K562 (cell line): ENCODE data around the gene OTOA. TPM values are rescaled to one million over a fixed set of nuclear protein-coding genes. Genes with fewer than 3 reads are reported as not detected.

Experiments
- ATAC-seq: fragments of 200-7000 bp; cut with Tn5 transposase; 3 replicates; pipeline ENCODE4 v1.9.1; 2020; ENCODE audit warnings: moderate library complexity
- BruUV-seq: library from RNA; stranded (reverse); fragments of 400-500 nt; replicated peaks from 2 replicates; lab custom pipeline; 2021; lab: Mats Ljungman, UMichigan
- CTCF ChIA-PET: fragments of 300-600 bp; formaldehyde crosslinking; extraction: SDS; loops from one replicate; lab custom pipeline; 2021; ENCODE audit warnings: low intra/inter-chr PET ratio; lab: Yijun Ruan, JAX
- POLR2A ChIA-PET: fragments of 300-600, 350-650 bp; sonication (Branson Sonifier 250); formaldehyde crosslinking; extraction: SDS; loops from one replicate; lab custom pipeline; 2021; ENCODE audit warnings: antibody characterized with exemption, inconsistent platforms; lab: Yijun Ruan, JAX
- DNase-seq, 4 experiments: peaks; one replicate each; pipeline versions ENCODE4 v3.0.0 to v3.0.0-alpha.2; 2011 to 2018; ENCODE audit warnings: low spot score in 3 of 4, mixed read lengths in 3 of 4; ENCODE audit errors: extremely low read depth in 1 of 4
- FAIRE-seq: peaks from 2 replicates; lab custom pipeline; 2011; peaks lifted over from hg19 to GRCh38; lab: Jason Lieb, UNC
- H2AFZ ChIP-seq: 2 replicates; pipeline ENCODE4 v1.6.0; 2011; ENCODE audit warnings: low read depth, low read length, control low read depth, inconsistent platforms
- H3K27ac ChIP-seq: fragments of 200-600 bp; 3 replicates; pipeline ENCODE4 v1.8.0; 2011; ENCODE audit warnings: low read depth, mild to moderate bottlenecking, control low read depth, inconsistent platforms, low read length, moderate library complexity, mixed read lengths; ENCODE audit errors: extremely low read depth
- H3K27me3 ChIP-seq, 2 experiments: fragments of 300-600 bp in 1 of 2; 2 replicates in 1 of 2; 3 replicates in 1 of 2; pipeline versions ENCODE4 v1.6.0 to v1.8.0; 2011; ENCODE audit warnings: inconsistent platforms in 2 of 2, low read length in 2 of 2, mild to moderate bottlenecking in 1 of 2, mixed read lengths in 1 of 2, moderate library complexity in 1 of 2; ENCODE audit not compliant: control insufficient read depth in 2 of 2, insufficient read depth in 2 of 2
- H3K36me3 ChIP-seq: fragments of 300-600 bp; 3 replicates; pipeline ENCODE4 v1.8.0; 2011; ENCODE audit warnings: mild to moderate bottlenecking, low read length, inconsistent platforms; ENCODE audit not compliant: control insufficient read depth, insufficient read depth
- H3K4me1 ChIP-seq, 2 experiments: fragments of 200-600 bp in 1 of 2; replicated peaks in 1 of 2; 2 replicates in 1 of 2; 3 replicates in 1 of 2; pipeline versions ENCODE4 v1.5.1 to v1.8.0; 2011; ENCODE audit warnings: inconsistent platforms in 2 of 2, low read length in 2 of 2, mild to moderate bottlenecking in 1 of 2, mixed read lengths in 1 of 2, moderate library complexity in 1 of 2; ENCODE audit not compliant: control insufficient read depth in 2 of 2, insufficient read depth in 2 of 2
- H3K4me2 ChIP-seq: 2 replicates; pipeline ENCODE4 v1.6.1; 2011; ENCODE audit warnings: low read length, control low read depth, inconsistent platforms, mixed read lengths; ENCODE audit not compliant: insufficient read depth
- H3K4me3 ChIP-seq: fragments of 200-600 bp; sonication (generic), shearing (Covaris generic); 2 replicates; pipeline ENCODE4 v1.5.1; 2016; ENCODE audit warnings: control low read depth, inconsistent platforms
- H3K79me2 ChIP-seq: fragments of 200-600 bp; 3 replicates; pipeline ENCODE4 v1.8.0; 2011; ENCODE audit warnings: low read length, inconsistent platforms; ENCODE audit not compliant: control insufficient read depth, insufficient read depth
- H3K9ac ChIP-seq, 2 experiments: 2 replicates each; pipeline versions ENCODE4 v1.6.0 to v1.6.1; 2011; ENCODE audit warnings: low read depth in 2 of 2, low read length in 2 of 2, control low read depth in 1 of 2, inconsistent platforms in 1 of 2, mild to moderate bottlenecking in 1 of 2, mixed read lengths in 1 of 2; ENCODE audit not compliant: insufficient read depth in 1 of 2
- H3K9me1 ChIP-seq: one replicate; pipeline ENCODE4 v1.6.0; 2011; ENCODE audit warnings: inconsistent platforms, mild to moderate bottlenecking, low read length, moderate library complexity; ENCODE audit not compliant: control insufficient read depth, insufficient read depth
- H3K9me3 ChIP-seq: replicated peaks from 2 replicates; pipeline ENCODE4 v1.5.1; 2011; ENCODE audit warnings: low read depth, low read length, inconsistent platforms; ENCODE audit not compliant: control insufficient read depth, insufficient read depth
- H4K20me1 ChIP-seq: replicated peaks from 2 replicates; pipeline ENCODE4 v1.6.1; 2011; ENCODE audit warnings: low read length, inconsistent platforms, mixed read lengths; ENCODE audit not compliant: control insufficient read depth, insufficient read depth
- BRF1 ChIP-seq: IDR thresholded peaks from 3 replicates; pipeline ENCODE4 v1.6.1; 2011; ENCODE audit warnings: borderline replicate concordance, mild to moderate bottlenecking; ENCODE audit not compliant: insufficient read length; ENCODE audit errors: extremely low read depth
- FOXM1 ChIP-seq, 2 experiments: fragments of 450-650 bp in 1 of 2; sonication (generic) in 1 of 2; formaldehyde crosslinking in 1 of 2; IDR thresholded peaks; 2 replicates each; pipeline versions ENCODE4 v1.6.1 to v1.9.0; 2017 to 2022; ENCODE audit warnings: low read depth in 2 of 2, mild to moderate bottlenecking in 2 of 2, missing genetic modification reagents in 1 of 2, moderate library complexity in 1 of 2
- RAD21 ChIP-seq, 2 experiments: fragments of 250-450 bp in 1 of 2; fragments of 450-650 bp in 1 of 2; sonication (Bioruptor Pico) in 1 of 2; formaldehyde crosslinking in 1 of 2; IDR thresholded peaks in 1 of 2; conservative IDR thresholded peaks in 1 of 2; 2 replicates each; pipeline versions ENCODE4 v1.4.0 to v1.8.0; 2020 to 2022; ENCODE audit warnings: mild to moderate bottlenecking in 2 of 2, moderate library complexity in 1 of 2
- WGBS: fragments of 100-300 bp; shearing (Covaris generic); methylation state at CpG from one replicate; pipeline ENCODE4 v1.1.6; 2016; ENCODE audit warnings: low coverage, mixed read lengths; ENCODE audit not compliant: insufficient coverage; ENCODE audit errors: missing lambda C conversion rate; 5-methylcytosine and 5-hydroxymethylcytosine counted together
- in situ Hi-C: fragments of 300-500 bp; cut with MboI; formaldehyde crosslinking; loops from 4 replicates; pipeline ENCODE4 v1.15.0; 2018; ENCODE audit warnings: inconsistent platforms, mixed read lengths
- intact Hi-C: fragments of 100-400 bp; cut with micrococcal nuclease; formaldehyde crosslinking; loops from 2 replicates; pipeline ENCODE4 v1.14.2; 2022
- polyA plus RNA-seq, 8 experiments: library from polyadenylated mRNA; depleted of rRNA in 4 of 8; stranded (reverse) in 5 of 8; unstranded in 3 of 8; fragments of >200 nt; fragmentation: Nextera tagmentation in 2 of 8; fragmentation: Illumina TruSeq in 1 of 8; extraction: Ambion mirVana in 2 of 8; extraction: Trizol in 1 of 8; gene quantifications; 2 replicates each; pipeline versions ENCODE4 v1.2.1 to v1.2.3, GENCODE V29; 2011 to 2014; ENCODE audit warnings: inconsistent platforms in 1 of 8, missing spikeins in 1 of 8
- total RNA-seq, 7 experiments: library from RNA; depleted of rRNA in 6 of 7; stranded (reverse); fragments of >200 nt in 6 of 7; fragmentation: Illumina TruSeq in 2 of 7; extraction: Trizol in 2 of 7; gene quantifications; 2 replicates each; pipeline versions ENCODE4 v1.2.1 to v1.2.3, GENCODE V29; 2011 to 2021; ENCODE audit warnings: low replicate concordance in 1 of 7
- TF ChIP-seq, protein P1 (sequence below), 3 experiments: IDR thresholded peaks in 2 of 3; conservative IDR thresholded peaks in 1 of 3; 2 replicates each; pipeline ENCODE4 v1.5.1; 2011 to 2012; ENCODE audit warnings: low read length in 3 of 3, mild to moderate bottlenecking in 3 of 3, control low read depth in 2 of 3, improper control_type of control experiment in 1 of 3, inconsistent platforms in 1 of 3, low read depth in 1 of 3, mixed read lengths in 1 of 3, moderate library complexity in 1 of 3; ENCODE audit not compliant: insufficient read depth in 2 of 3

OTOA gene
- total and polyA plus RNA-seq, 9 of the 15 experiments (the other 6 are each of a cell fraction or from before 2014, with no cell fraction given), result 0.04 TPM; not detected in 8

DNA sequence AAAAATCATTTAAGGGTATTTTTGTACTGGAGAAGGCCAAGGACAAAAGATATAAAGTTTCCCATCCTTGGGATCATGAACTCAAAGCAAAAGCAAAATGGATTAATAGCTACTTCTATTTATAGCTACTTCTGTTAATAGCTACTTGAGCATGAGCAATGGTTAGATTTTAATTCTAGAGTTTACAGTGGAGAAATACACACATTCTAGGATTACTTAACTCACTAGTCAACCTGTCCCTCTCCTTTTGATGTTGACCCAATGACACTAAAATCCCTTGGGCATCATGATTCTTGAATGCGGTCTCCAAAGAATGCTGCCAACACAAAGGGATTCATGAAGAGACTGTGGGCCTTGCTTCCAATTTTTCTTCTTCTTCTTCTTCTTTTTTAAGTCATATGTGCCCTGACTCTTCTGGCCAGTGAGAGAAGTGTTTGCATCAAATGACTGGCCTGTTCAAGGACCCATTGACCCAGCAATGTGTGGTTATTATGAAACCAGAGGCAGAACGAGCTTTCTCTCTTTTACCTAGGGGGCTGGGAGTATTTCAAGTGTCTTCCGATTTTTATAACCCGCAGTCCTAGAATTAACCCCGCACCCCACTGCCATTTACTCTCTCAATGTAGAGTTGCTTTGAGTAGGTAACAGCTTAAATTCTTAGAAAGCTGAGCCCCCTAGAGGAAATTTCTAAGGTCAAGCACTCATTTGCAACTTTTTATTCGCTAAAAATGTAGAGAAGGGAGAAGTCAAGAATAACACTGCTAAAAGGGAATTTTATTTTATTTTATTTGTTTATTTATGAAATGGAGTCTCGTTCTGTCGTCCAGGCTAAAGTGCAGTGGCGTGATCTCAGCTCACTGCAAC lies 34.6 kb downstream of the OTOA start:
- no peak for TF ChIP-seq BRF1
- TF ChIP-seq FOXM1 (IDR thresholded peaks at IDR 0.05; ENCODE audit: low read depth), result no peak
- no peak for TF ChIP-seq FOXM1 (CRISPR knock-in tag; IDR thresholded peaks at IDR 0.05; ENCODE audit: low read depth)
- TF ChIP-seq, protein P1, sequence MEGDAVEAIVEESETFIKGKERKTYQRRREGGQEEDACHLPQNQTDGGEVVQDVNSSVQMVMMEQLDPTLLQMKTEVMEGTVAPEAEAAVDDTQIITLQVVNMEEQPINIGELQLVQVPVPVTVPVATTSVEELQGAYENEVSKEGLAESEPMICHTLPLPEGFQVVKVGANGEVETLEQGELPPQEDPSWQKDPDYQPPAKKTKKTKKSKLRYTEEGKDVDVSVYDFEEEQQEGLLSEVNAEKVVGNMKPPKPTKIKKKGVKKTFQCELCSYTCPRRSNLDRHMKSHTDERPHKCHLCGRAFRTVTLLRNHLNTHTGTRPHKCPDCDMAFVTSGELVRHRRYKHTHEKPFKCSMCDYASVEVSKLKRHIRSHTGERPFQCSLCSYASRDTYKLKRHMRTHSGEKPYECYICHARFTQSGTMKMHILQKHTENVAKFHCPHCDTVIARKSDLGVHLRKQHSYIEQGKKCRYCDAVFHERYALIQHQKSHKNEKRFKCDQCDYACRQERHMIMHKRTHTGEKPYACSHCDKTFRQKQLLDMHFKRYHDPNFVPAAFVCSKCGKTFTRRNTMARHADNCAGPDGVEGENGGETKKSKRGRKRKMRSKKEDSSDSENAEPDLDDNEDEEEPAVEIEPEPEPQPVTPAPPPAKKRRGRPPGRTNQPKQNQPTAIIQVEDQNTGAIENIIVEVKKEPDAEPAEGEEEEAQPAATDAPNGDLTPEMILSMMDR (IDR thresholded peaks at IDR 0.05 in 2 of 3, conservative IDR thresholded peaks at IDR 0.05 in 1 of 3; ENCODE audit: insufficient read depth in 2 of 3, low read depth in 1 of 3, low read length in 3 of 3), result peak in 1 of 3 experiments; percentile 28; a peak in 2 of 6 replicates
- peak in 1 of 2 experiments; percentile 24; a peak in 2 of 4 replicates for TF ChIP-seq RAD21 (CRISPR knock-in tag; conservative IDR thresholded peaks at IDR 0.05 in 1 of 2, IDR thresholded peaks at IDR 0.05 in 1 of 2)

More for the DNA sequence above, 34.6 kb downstream of the OTOA start:
- Histone ChIP-seq H3K27ac (no peak overlapping the region), H4K20me1 (no peaks in the 10 kb centered on the region), H3K36me3 (no peaks in the 10 kb centered on the region), H3K4me3 (no peak overlapping the region), H3K9me1 (no peaks in the 10 kb centered on the region), H3K4me2 (no peak overlapping the region), H3K9ac (no peak overlapping the region), H2AFZ (no peak overlapping the region), H3K27me3 (no peaks in the 10 kb centered on the region; a peak in 3 of 5 replicates), H3K4me1 (no peaks in the 10 kb centered on the region), H3K79me2 (no peaks in the 10 kb centered on the region), H3K9me3 (no peaks in the 10 kb centered on the region)
- FAIRE-seq (no peak), ATAC-seq (no peak), DNase-seq (no peak)
- intact Hi-C loops, result no loop called here
- ChIA-PET POLR2A (no interaction called here), CTCF (no interaction called here)
- BruUV-seq, result no TSS peak
- in situ Hi-C loops, result no loop called here
- WGBS, result 0% methylated on average over 9 of the region's 9 CpGs
